ENCODE data around the gene OPCML.

OPCML gene

GRCh38 chr11:132623511-132623910 is 908.8 kb downstream of the OPCML start:
- Histone ChIP-seq H3K27ac (ENCODE audit: low read depth, low read length) (no peak overlapping the region), H4K20me1 (ENCODE audit: control insufficient read depth, insufficient read depth, low read depth, low read length) (no peaks in the 10 kb centered on the region), H3K36me3 (ENCODE audit: control insufficient read depth, low read length) (no peaks in the 10 kb centered on the region), H3F3A (ENCODE audit: control insufficient read depth, insufficient read depth) (no peaks in the 10 kb centered on the region), H3K27me3 (ENCODE audit: control insufficient read depth, low read length) (no peaks in the 10 kb centered on the region), H3K79me2 (ENCODE audit: control insufficient read depth, low read length) (no peaks in the 10 kb centered on the region), H3K4me3 (ENCODE audit: low read length) (no peak overlapping the region), H3K9me2 (replicated peaks; ENCODE audit: control insufficient read depth, low read length) (no peaks in the 10 kb centered on the region), H3K4me2 (ENCODE audit: low read length) (no peak overlapping the region), H3K9me3 (ENCODE audit: control insufficient read depth, insufficient read depth, low read length) (no peaks in the 10 kb centered on the region), H3K4me1 (ENCODE audit: control insufficient read depth, low read length) (no peaks in the 10 kb centered on the region)
- TF ChIP-seq EZH2phosphoT487 (IDR thresholded peaks at IDR 0.05; ENCODE audit: borderline replicate concordance, low read length) (no peak), CTCF (IDR thresholded peaks at IDR 0.05; ENCODE audit: low read depth, low read length, poor library complexity, severe bottlenecking) (no peak)

GRCh38 chr11:132621976-132622580 is 910.2 kb downstream of the OPCML start:
- H3K27ac ChIP-seq (ENCODE audit: low read depth, low read length) = no peak overlapping the region
- TF ChIP-seq CTCF (IDR thresholded peaks at IDR 0.05; ENCODE audit: low read depth, low read length, poor library complexity, severe bottlenecking) (no peak), EZH2phosphoT487 (IDR thresholded peaks at IDR 0.05; ENCODE audit: borderline replicate concordance, low read length) (no peak)

GRCh38 chr11:132620423-132620822 is 911.9 kb downstream of the OPCML start:
- H3K27ac ChIP-seq (ENCODE audit: low read depth, low read length) = no peak overlapping the region
- TF ChIP-seq CTCF (IDR thresholded peaks at IDR 0.05; ENCODE audit: low read depth, low read length, poor library complexity, severe bottlenecking) = no peak
- no peak for TF ChIP-seq EZH2phosphoT487 (IDR thresholded peaks at IDR 0.05; ENCODE audit: borderline replicate concordance, low read length)
- no peaks in the 10 kb centered on the region for H3K9me2 ChIP-seq (replicated peaks; ENCODE audit: control insufficient read depth, low read length)
- no peaks in the 10 kb centered on the region for H3K36me3 ChIP-seq (ENCODE audit: control insufficient read depth, low read length)
- no peaks in the 10 kb centered on the region for H4K20me1 ChIP-seq (ENCODE audit: control insufficient read depth, insufficient read depth, low read depth, low read length)
- no peaks in the 10 kb centered on the region for H3K4me1 ChIP-seq (ENCODE audit: control insufficient read depth, low read length)
- no peaks in the 10 kb centered on the region for H3F3A ChIP-seq (ENCODE audit: control insufficient read depth, insufficient read depth)
- no peaks in the 10 kb centered on the region for H3K79me2 ChIP-seq (ENCODE audit: control insufficient read depth, low read length)
- H3K9me3 ChIP-seq (ENCODE audit: control insufficient read depth, insufficient read depth, low read length) = no peaks in the 10 kb centered on the region
- H3K27me3 ChIP-seq (ENCODE audit: control insufficient read depth, low read length) = no peaks in the 10 kb centered on the region
- H3K4me3 ChIP-seq (ENCODE audit: low read length) = no peak overlapping the region
- H3K4me2 ChIP-seq (ENCODE audit: low read length) = no peak overlapping the region

More at GRCh38 chr11:132621976-132622580, 910.2 kb downstream of the OPCML start:
- Histone ChIP-seq H3K4me1 (ENCODE audit: control insufficient read depth, low read length) (no peaks in the 10 kb centered on the region), H3K9me2 (replicated peaks; ENCODE audit: control insufficient read depth, low read length) (no peaks in the 10 kb centered on the region), H3K9me3 (ENCODE audit: control insufficient read depth, insufficient read depth, low read length) (no peaks in the 10 kb centered on the region), H4K20me1 (ENCODE audit: control insufficient read depth, insufficient read depth, low read depth, low read length) (no peaks in the 10 kb centered on the region), H3K79me2 (ENCODE audit: control insufficient read depth, low read length) (no peaks in the 10 kb centered on the region), H3K4me2 (ENCODE audit: low read length) (no peak overlapping the region), H3K27me3 (ENCODE audit: control insufficient read depth, low read length) (no peaks in the 10 kb centered on the region), H3K4me3 (ENCODE audit: low read length) (no peak overlapping the region), H3F3A (ENCODE audit: control insufficient read depth, insufficient read depth) (no peaks in the 10 kb centered on the region), H3K36me3 (ENCODE audit: control insufficient read depth, low read length) (no peaks in the 10 kb centered on the region)

Data from DOHH2 (cell line).